PC-9 (cell line): ENCODE data around the gene HHATL. TPM values are rescaled to one million over a fixed set of nuclear protein-coding genes. Genes with fewer than 3 reads are reported as not detected.

Experiments
- BruUV-seq: library from RNA; stranded (reverse); fragments of 400-500 nt; replicated peaks from 2 replicates; lab custom pipeline; 2021; lab: Mats Ljungman, UMichigan
- CTCF ChIA-PET: fragments of 300-600 bp; sonication (Branson Sonifier 250); formaldehyde crosslinking; loops from one replicate; lab custom pipeline; 2022; ENCODE audit warnings: antibody characterized with exemption; lab: Charles Lee
- POLR2A ChIA-PET: fragments of 300-600 bp; sonication (Branson Sonifier 250); formaldehyde crosslinking; loops from one replicate; lab custom pipeline; 2022; ENCODE audit warnings: antibody characterized with exemption; ENCODE audit not compliant: unreplicated experiment; lab: Charles Lee
- DNase-seq, 2 experiments: peaks; one replicate each; pipeline versions ENCODE4 v3.0.0 to v3.0.0-alpha.2; 2015 to 2022; ENCODE audit warnings: mixed read lengths in 1 of 2
- H2AFZ ChIP-seq: fragments of 200-600 bp; sonication (generic); 2 replicates; pipeline ENCODE4 v1.8.1; 2017; ENCODE audit warnings: antibody characterized with exemption
- H3F3A ChIP-seq: fragments of 200-600 bp; sonication (generic); 2 replicates; pipeline ENCODE4 v1.8.1; 2017; ENCODE audit warnings: antibody characterized with exemption, mild to moderate bottlenecking, low read depth; ENCODE audit not compliant: insufficient read depth
- H3K27ac ChIP-seq: fragments of 200-600 bp; sonication (generic); 2 replicates; pipeline ENCODE4 v1.6.1; 2016; ENCODE audit warnings: mixed run types
- H3K27me3 ChIP-seq: fragments of 200-600 bp; sonication (generic); 2 replicates; pipeline ENCODE4 v1.6.1; 2016; ENCODE audit warnings: low read depth, mixed run types; ENCODE audit not compliant: insufficient read depth
- H3K36me3 ChIP-seq: fragments of 200-600 bp; sonication (generic); 2 replicates; pipeline ENCODE4 v1.6.1; 2016; ENCODE audit warnings: low read depth, mixed run types
- H3K4me1 ChIP-seq: fragments of 200-600 bp; sonication (generic); replicated peaks from 2 replicates; pipeline ENCODE4 v1.6.1; 2016; ENCODE audit warnings: mixed run types; ENCODE audit not compliant: insufficient read depth
- H3K4me2 ChIP-seq: fragments of 200-600 bp; sonication (generic); 2 replicates; pipeline ENCODE4 v1.6.1; 2017; ENCODE audit warnings: mixed run types
- H3K4me3 ChIP-seq: fragments of 200-600 bp; sonication (generic); 2 replicates; pipeline ENCODE4 v1.6.1; 2016; ENCODE audit warnings: mixed run types
- H3K79me2 ChIP-seq: fragments of 200-600 bp; sonication (generic); 2 replicates; pipeline ENCODE4 v1.6.1; 2017; ENCODE audit warnings: low read depth, mixed run types
- H3K9me2 ChIP-seq: fragments of 200-600 bp; sonication (generic); 2 replicates; pipeline ENCODE4 v1.8.1; 2017; ENCODE audit warnings: mild to moderate bottlenecking; ENCODE audit not compliant: insufficient read depth
- H3K9me3 ChIP-seq: fragments of 200-600 bp; sonication (generic); 2 replicates; pipeline ENCODE4 v1.8.1; 2016; ENCODE audit warnings: low read depth; ENCODE audit not compliant: insufficient read depth
- H4K20me1 ChIP-seq: fragments of 200-600 bp; sonication (generic); 2 replicates; pipeline ENCODE4 v1.8.1; 2017; ENCODE audit not compliant: insufficient read depth
- EZH2 ChIP-seq: fragments of 200-600 bp; sonication (generic); IDR thresholded peaks from 2 replicates; pipeline ENCODE4 v1.8.0; 2017; ENCODE audit warnings: antibody characterized with exemption, low read depth
- intact Hi-C: fragments of 100-400 bp; cut with micrococcal nuclease; formaldehyde crosslinking; loops from one replicate; pipeline ENCODE4 v1.10.0; 2022; ENCODE audit not compliant: unreplicated experiment
- total RNA-seq: library from RNA; stranded (reverse); gene quantifications from 2 replicates; pipeline ENCODE4 v1.2.3, GENCODE V29; 2021
- TF ChIP-seq, protein P1 (sequence below): fragments of 200-600 bp; sonication (generic); conservative IDR thresholded peaks from 2 replicates; pipeline ENCODE4 v1.6.1; 2017; ENCODE audit warnings: mixed run types, antibody characterized with exemption, mild to moderate bottlenecking, moderate library complexity

HHATL gene
- total RNA-seq, 1 experiment from 2014 or later = not detected

GRCh38 chr3:42712688-42713372 lies 10.2 kb upstream of the HHATL start:
- H3K4me1 ChIP-seq = no peaks in the 10 kb centered on the region
- no peaks in the 10 kb centered on the region for H3K9me2 ChIP-seq
- H3K4me3 ChIP-seq = no peak overlapping the region
- no peak for TF ChIP-seq EZH2
- TF ChIP-seq, protein P1, sequence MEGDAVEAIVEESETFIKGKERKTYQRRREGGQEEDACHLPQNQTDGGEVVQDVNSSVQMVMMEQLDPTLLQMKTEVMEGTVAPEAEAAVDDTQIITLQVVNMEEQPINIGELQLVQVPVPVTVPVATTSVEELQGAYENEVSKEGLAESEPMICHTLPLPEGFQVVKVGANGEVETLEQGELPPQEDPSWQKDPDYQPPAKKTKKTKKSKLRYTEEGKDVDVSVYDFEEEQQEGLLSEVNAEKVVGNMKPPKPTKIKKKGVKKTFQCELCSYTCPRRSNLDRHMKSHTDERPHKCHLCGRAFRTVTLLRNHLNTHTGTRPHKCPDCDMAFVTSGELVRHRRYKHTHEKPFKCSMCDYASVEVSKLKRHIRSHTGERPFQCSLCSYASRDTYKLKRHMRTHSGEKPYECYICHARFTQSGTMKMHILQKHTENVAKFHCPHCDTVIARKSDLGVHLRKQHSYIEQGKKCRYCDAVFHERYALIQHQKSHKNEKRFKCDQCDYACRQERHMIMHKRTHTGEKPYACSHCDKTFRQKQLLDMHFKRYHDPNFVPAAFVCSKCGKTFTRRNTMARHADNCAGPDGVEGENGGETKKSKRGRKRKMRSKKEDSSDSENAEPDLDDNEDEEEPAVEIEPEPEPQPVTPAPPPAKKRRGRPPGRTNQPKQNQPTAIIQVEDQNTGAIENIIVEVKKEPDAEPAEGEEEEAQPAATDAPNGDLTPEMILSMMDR = no peak
- no peaks in the 10 kb centered on the region for H3K27me3 ChIP-seq
- H4K20me1 ChIP-seq = no peaks in the 10 kb centered on the region
- H3F3A ChIP-seq = no peaks in the 10 kb centered on the region
- H3K9me3 ChIP-seq = no peaks in the 10 kb centered on the region
- no peak for DNase-seq
- no peaks in the 10 kb centered on the region for H3K79me2 ChIP-seq
- BruUV-seq = no TSS peak
- no peak overlapping the region for H3K4me2 ChIP-seq
- no peaks in the 10 kb centered on the region for H3K36me3 ChIP-seq
- H3K27ac ChIP-seq = no peak overlapping the region
- intact Hi-C loops = no loop called here
- POLR2A ChIA-PET = no interaction called here
- CTCF ChIA-PET = no interaction called here
- H2AFZ ChIP-seq = no peak overlapping the region

GRCh38 chr3:42712344-42712648 lies 9.7 kb upstream of the HHATL start:
- BruUV-seq = no TSS peak

DNA sequence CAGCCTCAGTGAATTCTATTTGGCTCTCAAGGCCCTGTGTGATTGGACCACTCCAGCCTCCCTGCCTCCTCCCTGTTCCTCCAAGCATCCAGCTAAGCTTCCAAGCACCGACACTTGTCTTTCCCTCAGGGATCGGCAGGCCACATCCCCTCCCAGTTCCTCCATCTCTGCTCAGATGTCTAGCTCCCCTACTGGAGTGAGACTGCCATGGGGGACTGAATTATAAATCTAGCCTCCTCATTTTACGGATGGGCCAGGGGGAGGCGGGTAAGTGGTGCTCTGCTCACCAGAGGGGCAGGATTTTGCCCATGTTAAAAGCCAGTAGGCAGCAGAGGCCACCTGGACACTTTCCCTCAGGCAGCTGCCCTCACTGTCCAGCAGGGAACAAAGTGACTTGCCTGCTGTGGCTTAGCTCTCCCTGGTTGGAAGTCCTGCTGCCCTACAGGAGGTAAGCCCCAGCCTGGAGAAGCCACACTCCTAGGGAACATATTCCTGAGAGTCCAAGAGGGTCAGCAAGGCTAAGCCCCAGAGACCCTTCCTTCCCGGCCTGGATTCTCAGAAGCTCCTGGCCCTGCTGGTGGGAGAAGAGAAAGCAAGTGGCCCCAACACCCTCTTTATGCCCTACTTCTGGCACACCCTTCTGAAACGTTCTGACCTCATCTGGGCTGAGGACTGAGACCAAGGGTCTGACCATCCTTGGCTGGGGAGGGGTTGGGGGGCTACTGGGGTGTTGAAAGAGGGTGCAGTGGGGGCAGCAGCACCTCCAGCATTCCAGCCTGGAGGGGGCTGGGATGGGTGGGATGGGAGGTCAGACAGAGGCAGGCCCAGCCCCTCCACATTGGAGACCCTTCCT lies 9.1 kb upstream of the HHATL start:
- H4K20me1 ChIP-seq = no peaks in the 10 kb centered on the region
- no peaks in the 10 kb centered on the region for H3K36me3 ChIP-seq
- BruUV-seq = no TSS peak
- H3K9me3 ChIP-seq = no peaks in the 10 kb centered on the region
- H3K4me1 ChIP-seq = no peaks in the 10 kb centered on the region
- H2AFZ ChIP-seq = no peak overlapping the region
- TF ChIP-seq, protein P1 = no peak
- no peak for TF ChIP-seq EZH2
- DNase-seq = no peak
- no peak overlapping the region for H3K4me2 ChIP-seq
- ChIA-PET POLR2A (no interaction called here), CTCF (interaction anchor here (0.5 kb wide), 1 partner anchor 1659 kb away, joined by 13 read pairs; no protein-coding TSS in a partner anchor)
- no peaks in the 10 kb centered on the region for H3F3A ChIP-seq
- intact Hi-C loops = no loop called here
- H3K4me3 ChIP-seq = no peak overlapping the region
- H3K9me2 ChIP-seq = no peaks in the 10 kb centered on the region
- no peaks in the 10 kb centered on the region for H3K79me2 ChIP-seq
- no peaks in the 10 kb centered on the region for H3K27me3 ChIP-seq
- H3K27ac ChIP-seq = no peak overlapping the region

More at GRCh38 chr3:42712344-42712648, 9.7 kb upstream of the HHATL start:
- TF ChIP-seq, protein P1 = no peak
- no peak for TF ChIP-seq EZH2
- Histone ChIP-seq H2AFZ (no peak overlapping the region), H3K4me3 (no peak overlapping the region), H3K36me3 (no peaks in the 10 kb centered on the region), H3K27me3 (no peaks in the 10 kb centered on the region), H4K20me1 (no peaks in the 10 kb centered on the region), H3K79me2 (no peaks in the 10 kb centered on the region), H3K27ac (no peak overlapping the region), H3K4me1 (no peaks in the 10 kb centered on the region), H3K9me2 (no peaks in the 10 kb centered on the region), H3K9me3 (no peaks in the 10 kb centered on the region), H3F3A (no peaks in the 10 kb centered on the region), H3K4me2 (no peak overlapping the region)
- POLR2A ChIA-PET = no interaction called here
- intact Hi-C loops = no loop called here
- CTCF ChIA-PET = no interaction called here
- DNase-seq = no peak
